GM12875 (cell line): ENCODE results near the gene ZNF219.

Source experiments
- H3K4me3 ChIP-seq: one replicate; pipeline ENCODE4 v1.5.1; 2011; ENCODE audit warnings: low read depth, low read length, control low read depth
- CTCF ChIP-seq: IDR thresholded peaks from 2 replicates; pipeline ENCODE4 v1.5.1; 2011; ENCODE audit warnings: low read depth, mild to moderate bottlenecking, control low read depth, inconsistent platforms, low read length, moderate library complexity, borderline replicate concordance; ENCODE audit not compliant: insufficient read depth

ZNF219 gene

GRCh38 chr14:21091821-21092272, 6.6 kb downstream of the ZNF219 start:
- TF ChIP-seq CTCF: no peak
- H3K4me3 ChIP-seq: no peak overlapping the region

- H3K4me3 ChIP-seq: no peak overlapping the region
- no peak for TF ChIP-seq CTCF
These were observed 7.4 kb downstream of the ZNF219 start for GRCh38 chr14:21090940-21091663.

GRCh38 chr14:21090194-21090939, 8.1 kb downstream of the ZNF219 start:
- peak; percentile 43; the same call in 1 of the 2 replicates for TF ChIP-seq CTCF
- no peak overlapping the region for H3K4me3 ChIP-seq

GRCh38 chr14:21089877-21090193, 8.6 kb downstream of the ZNF219 start:
- H3K4me3 ChIP-seq: no peak overlapping the region
- TF ChIP-seq CTCF: no peak

GRCh38 chr14:21089271-21089670, 9.2 kb downstream of the ZNF219 start:
- H3K4me3 ChIP-seq: no peak overlapping the region
- TF ChIP-seq CTCF: no peak

GRCh38 chr14:21088687-21089086, 9.8 kb downstream of the ZNF219 start:
- no peak for TF ChIP-seq CTCF
- H3K4me3 ChIP-seq: no peak overlapping the region
